GM18526 (cell line): Measurements from ENCODE around the gene PPP1R15A.

Source experiments
- POLR2A ChIP-seq: IDR thresholded peaks from 3 replicates; pipeline ENCODE4 v1.6.1; 2011; ENCODE audit not compliant: insufficient read length; ENCODE audit errors: extremely low read depth

Gene PPP1R15A

GRCh38 chr19:48872182-48872883 is at the start of gene PPP1R15A:
TSS of gene PPP1R15A (plus strand) at chr19:48872421. CDS start at chr19:48873234, 813 bp downstream.
- TF ChIP-seq POLR2A = peak; percentile 100

- TF ChIP-seq POLR2A = no peak
Measured at GRCh38 chr19:48822514-48822913, 49.7 kb upstream of the PPP1R15A start.

GRCh38 chr19:48826606-48827020 is 45.6 kb upstream of the PPP1R15A start:
- no peak for TF ChIP-seq POLR2A

- TF ChIP-seq POLR2A = no peak
Measured at GRCh38 chr19:48830088-48830487, 42.1 kb upstream of the PPP1R15A start.

DNA sequence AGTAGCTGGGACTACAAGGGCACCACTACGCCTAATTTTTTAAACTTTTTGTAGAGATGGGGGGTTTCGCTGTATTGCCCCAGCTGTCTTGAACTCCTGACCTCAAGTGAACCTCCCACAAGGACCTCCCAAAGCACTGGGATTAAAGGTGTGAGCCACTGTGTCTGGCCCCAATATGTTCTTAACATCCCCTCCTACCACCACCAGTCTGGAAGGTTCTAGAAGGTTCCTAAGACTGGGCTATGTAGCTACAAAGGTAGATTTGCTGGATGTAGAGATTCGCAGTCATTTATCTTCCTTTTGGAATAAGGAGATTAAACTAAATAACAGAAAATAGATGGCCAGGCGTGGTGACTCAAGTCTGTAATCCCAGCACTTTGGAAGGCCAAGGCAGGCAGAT is 41.3 kb upstream of the PPP1R15A start:
- TF ChIP-seq POLR2A = no peak

- TF ChIP-seq POLR2A = no peak
Measured at GRCh38 chr19:48833049-48833448, 39.2 kb upstream of the PPP1R15A start.

DNA sequence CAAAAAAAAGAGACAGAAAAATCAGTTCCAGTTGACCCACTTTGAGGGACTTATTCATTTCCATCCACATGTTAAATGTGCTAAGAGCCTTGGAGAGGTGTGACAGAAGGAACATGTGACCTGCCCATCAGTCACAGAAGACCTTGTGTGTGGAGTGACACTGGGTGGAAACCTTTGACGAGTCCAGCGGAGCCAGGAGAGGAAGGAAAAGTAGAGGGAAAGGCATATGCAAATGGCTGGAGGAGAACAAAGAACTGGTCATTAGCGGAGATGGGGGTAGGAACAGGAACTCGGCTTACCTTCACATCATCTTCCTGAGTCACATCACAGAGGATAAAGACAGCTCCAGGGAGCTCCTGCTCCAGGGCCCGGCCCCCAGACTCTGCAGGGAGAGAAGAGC is 38.2 kb upstream of the PPP1R15A start:
- TF ChIP-seq POLR2A = no peak

DNA sequence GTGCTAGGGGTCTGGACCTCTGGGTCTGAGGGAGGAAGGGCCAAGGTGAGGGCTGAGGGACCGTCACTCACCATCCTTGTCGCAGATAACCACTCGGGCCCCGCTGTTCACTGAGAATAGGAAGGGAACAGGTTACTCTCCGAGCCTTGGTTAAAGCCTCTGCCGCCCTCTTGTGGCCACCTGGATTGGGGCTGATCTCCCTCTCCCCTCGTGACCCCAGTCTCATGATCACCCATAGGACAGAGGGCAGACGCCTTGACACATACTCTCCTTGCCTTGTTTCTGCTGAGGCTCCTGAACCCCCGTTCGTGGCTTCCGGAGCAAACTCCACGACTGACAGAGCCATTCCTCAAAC is 36.5 kb upstream of the PPP1R15A start:
- peak; percentile 23 for TF ChIP-seq POLR2A

- TF ChIP-seq POLR2A = no peak
Measured at GRCh38 chr19:48836089-48837017, 35.9 kb upstream of the PPP1R15A start, which contains the start of gene HSD17B14. TSS of gene HSD17B14 (minus strand) at chr19:48836491. CDS start at chr19:48836411, 80 bp downstream.

DNA sequence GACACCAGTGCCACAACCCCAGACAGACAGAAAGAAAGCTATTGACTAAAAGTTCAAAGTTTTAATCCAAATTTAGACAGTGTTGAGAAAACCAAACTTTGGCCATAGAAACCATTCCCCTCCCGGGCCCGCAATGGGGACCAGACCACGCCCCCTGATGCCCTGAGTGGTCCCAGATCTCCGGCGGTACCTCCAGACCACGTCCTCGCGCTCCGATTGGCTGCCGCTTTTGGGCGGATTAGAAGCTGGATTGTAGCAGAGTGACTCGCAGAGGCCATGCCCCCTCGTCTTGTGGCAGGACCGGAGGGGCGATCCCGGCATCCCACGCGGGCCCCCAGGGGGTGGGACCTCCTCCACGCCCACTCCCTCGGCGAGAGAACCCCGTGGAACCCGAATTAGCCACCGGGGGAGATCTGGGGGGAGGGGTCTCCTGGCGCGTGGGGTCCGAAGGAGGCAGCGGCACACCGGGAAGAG is 35.1 kb upstream of the PPP1R15A start:
- TF ChIP-seq POLR2A = peak; percentile 43

DNA sequence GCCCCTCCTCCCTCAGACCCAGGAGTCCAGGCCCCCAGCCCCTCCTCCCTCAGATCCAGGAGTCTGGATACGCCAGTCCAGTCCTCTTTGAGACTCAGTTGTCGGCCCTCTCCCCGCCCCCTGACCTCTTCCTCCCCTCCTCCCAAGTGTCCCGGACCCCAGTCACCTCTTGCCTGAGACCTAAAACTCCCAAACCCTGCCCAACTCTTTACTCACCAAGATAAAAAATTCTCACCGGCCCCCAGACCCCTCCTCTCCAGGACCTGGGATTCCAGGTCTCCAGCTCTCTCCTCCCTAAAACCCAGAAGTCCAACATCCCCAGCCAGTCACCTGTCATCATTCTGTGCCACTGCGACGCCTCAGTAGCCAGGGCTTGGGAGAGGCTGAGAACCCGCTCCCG is 34.5 kb upstream of the PPP1R15A start:
- no peak for TF ChIP-seq POLR2A

GRCh38 chr19:48841047-48841446 is 31.2 kb upstream of the PPP1R15A start:
- TF ChIP-seq POLR2A = no peak

DNA sequence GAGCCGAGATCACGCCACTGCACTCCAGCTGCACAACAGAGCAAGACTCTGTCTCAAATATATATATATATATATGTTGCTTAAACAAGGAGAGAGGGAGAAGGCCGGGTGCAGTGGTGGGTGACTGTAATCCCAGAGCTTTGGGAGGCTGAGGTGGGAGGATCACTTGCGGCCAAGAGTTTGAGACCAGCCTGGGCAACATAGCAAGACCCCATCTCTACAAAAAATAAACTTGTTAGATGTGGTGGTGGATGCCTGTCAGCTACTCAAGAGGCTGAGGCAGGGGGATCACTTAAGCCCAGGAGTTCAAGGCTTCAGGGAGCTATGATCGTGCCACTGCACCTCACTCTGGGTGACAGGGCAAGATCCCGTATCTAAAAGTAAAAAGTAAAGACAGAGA is 30.6 kb upstream of the PPP1R15A start:
- TF ChIP-seq POLR2A = no peak

- no peak for TF ChIP-seq POLR2A
Measured at GRCh38 chr19:48842789-48843162, 29.4 kb upstream of the PPP1R15A start.

- no peak for TF ChIP-seq POLR2A
Measured at GRCh38 chr19:48844472-48844871, 27.7 kb upstream of the PPP1R15A start.

- TF ChIP-seq POLR2A = no peak
Measured at GRCh38 chr19:48845384-48845783, 26.8 kb upstream of the PPP1R15A start.
